Esophagus muscularis mucosa (tissue), 4 donors: ENCODE measurements around the gene CFAP161. TPM values are rescaled to one million over a fixed set of nuclear protein-coding genes. Genes with fewer than 3 reads are reported as not detected.

ENCODE experiments used
- DNase-seq: peaks from one replicate; pipeline ENCODE4 v3.0.0-alpha.2; 2017; ENCODE audit errors: extremely low spot score
- H3K27ac ChIP-seq, 4 donors: fragments of 200-600 bp; sonication (generic); replicated peaks in 1 of 4; 1 replicate in 3 of 4; 2 replicates in 1 of 4; pipeline ENCODE4 v1.5.1; 2016 to 2019; ENCODE audit warnings: mild to moderate bottlenecking in 1 of 4
- H3K27me3 ChIP-seq, 4 donors: fragments of 200-600 bp; sonication (generic); one replicate each; pipeline versions ENCODE4 v1.5.1 to v1.6.0; 2016 to 2019
- H3K36me3 ChIP-seq, 4 donors: fragments of 200-600 bp; sonication (generic); one replicate each; pipeline ENCODE4 v1.5.1; 2016 to 2019
- H3K4me1 ChIP-seq, 4 donors: fragments of 200-600 bp; sonication (generic); one replicate each; pipeline ENCODE4 v1.5.1; 2016 to 2019
- H3K4me3 ChIP-seq, 4 donors: fragments of 200-600 bp; sonication (generic); 1 replicate in 2 of 4; 2 replicates in 2 of 4; pipeline ENCODE4 v1.5.1; 2016 to 2019; ENCODE audit warnings: mild to moderate bottlenecking in 4 of 4, moderate library complexity in 1 of 4
- H3K9me3 ChIP-seq, 4 donors: fragments of 200-600 bp; sonication (generic); 1 replicate in 3 of 4; 2 replicates in 1 of 4; pipeline ENCODE4 v1.5.1; 2016 to 2019
- EP300 ChIP-seq: sonication (generic); formaldehyde crosslinking; IDR thresholded peaks from one replicate; pipeline ENCODE4 v1.6.1; 2017; ENCODE audit warnings: antibody characterized with exemption
- POLR2A ChIP-seq: fragments of 450-650 bp; IDR thresholded peaks from one replicate; pipeline ENCODE4 v1.6.1; 2017; ENCODE audit warnings: antibody characterized with exemption, moderate library complexity, mild to moderate bottlenecking, low read depth
- POLR2AphosphoS5 ChIP-seq, 2 donors: sonication (generic); formaldehyde crosslinking; IDR thresholded peaks; one replicate each; pipeline ENCODE4 v1.6.1; 2017; ENCODE audit warnings: antibody characterized with exemption in 2 of 2
- WGBS: methylation state at CpG from one replicate; pipeline ENCODE4 v1.1.5; 2018; 5-methylcytosine and 5-hydroxymethylcytosine counted together
- intact Hi-C: fragments of 100-400 bp; cut with DNase I; formaldehyde crosslinking; loops from one replicate; pipeline ENCODE4 v1.15.1; 2023
- total RNA-seq, 4 donors: library from RNA; depleted of rRNA; stranded (reverse); fragments of >200 nt; gene quantifications; one replicate each; pipeline versions ENCODE4 v1.1.0 to v1.2.1, GENCODE V29; 2016
- TF ChIP-seq, protein P1 (sequence below), 3 experiments: fragments of 200-600 bp in 2 of 3; fragments of 450-650 bp in 1 of 3; sonication (generic) in 2 of 3; IDR thresholded peaks; one replicate each; pipeline ENCODE4 v1.5.1; 2017 to 2019; ENCODE audit warnings: antibody characterized with exemption in 3 of 3, mild to moderate bottlenecking in 2 of 3, moderate library complexity in 1 of 3

Gene CFAP161
- total RNA-seq, 4 donors from 2014 or later, result 0.66 to 0.71 TPM; not detected in 2

DNA sequence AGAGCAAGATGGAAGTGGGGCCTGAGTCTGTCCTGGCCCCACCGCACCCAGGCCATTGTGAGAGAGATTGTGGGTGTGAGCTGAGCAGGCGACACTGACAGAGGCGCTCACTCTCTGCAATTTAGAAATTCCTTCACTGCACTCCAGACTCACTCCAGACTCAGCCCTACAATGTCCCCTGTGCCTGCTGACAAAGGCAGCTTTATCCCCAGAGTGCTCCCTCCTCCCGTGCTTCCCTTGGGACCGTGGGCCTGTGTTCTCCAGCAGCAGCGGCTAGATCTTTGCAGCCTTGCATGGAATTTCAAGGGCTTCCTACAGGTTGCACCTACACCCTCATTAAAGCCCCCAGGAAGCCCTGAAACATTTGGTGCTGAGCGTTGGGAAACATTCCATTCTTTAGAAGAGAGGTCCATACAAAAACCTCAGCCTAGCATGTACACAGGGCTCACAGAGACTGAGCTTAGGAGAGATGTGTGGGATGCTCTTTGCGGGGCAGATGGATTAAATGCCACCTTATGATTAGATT lies 61.3 kb downstream of the CFAP161 start:
- H3K4me1 ChIP-seq, result peaks cover 0 to 19% (median 6%) of the 10 kb centered on the region in 4 donors
- intact Hi-C loops, result no loop called here
- no peaks in the 10 kb centered on the region for H3K27me3 ChIP-seq
- no peak for DNase-seq
- peak overlapping the region in 3 of 4 donors; percentile 12 to 35 (median 14) for H3K27ac ChIP-seq
- no peaks in the 10 kb centered on the region for H3K36me3 ChIP-seq
- no peak overlapping the region for H3K4me3 ChIP-seq
- TF ChIP-seq, protein P1, sequence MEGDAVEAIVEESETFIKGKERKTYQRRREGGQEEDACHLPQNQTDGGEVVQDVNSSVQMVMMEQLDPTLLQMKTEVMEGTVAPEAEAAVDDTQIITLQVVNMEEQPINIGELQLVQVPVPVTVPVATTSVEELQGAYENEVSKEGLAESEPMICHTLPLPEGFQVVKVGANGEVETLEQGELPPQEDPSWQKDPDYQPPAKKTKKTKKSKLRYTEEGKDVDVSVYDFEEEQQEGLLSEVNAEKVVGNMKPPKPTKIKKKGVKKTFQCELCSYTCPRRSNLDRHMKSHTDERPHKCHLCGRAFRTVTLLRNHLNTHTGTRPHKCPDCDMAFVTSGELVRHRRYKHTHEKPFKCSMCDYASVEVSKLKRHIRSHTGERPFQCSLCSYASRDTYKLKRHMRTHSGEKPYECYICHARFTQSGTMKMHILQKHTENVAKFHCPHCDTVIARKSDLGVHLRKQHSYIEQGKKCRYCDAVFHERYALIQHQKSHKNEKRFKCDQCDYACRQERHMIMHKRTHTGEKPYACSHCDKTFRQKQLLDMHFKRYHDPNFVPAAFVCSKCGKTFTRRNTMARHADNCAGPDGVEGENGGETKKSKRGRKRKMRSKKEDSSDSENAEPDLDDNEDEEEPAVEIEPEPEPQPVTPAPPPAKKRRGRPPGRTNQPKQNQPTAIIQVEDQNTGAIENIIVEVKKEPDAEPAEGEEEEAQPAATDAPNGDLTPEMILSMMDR (IDR thresholded peaks at IDR 0.05), result no peak
- no peak for TF ChIP-seq POLR2A
- TF ChIP-seq POLR2AphosphoS5 (IDR thresholded peaks at IDR 0.05), result no peak
- no peaks in the 10 kb centered on the region for H3K9me3 ChIP-seq
- WGBS, result 78% methylated on average over 7 of the region's 8 CpGs

DNA sequence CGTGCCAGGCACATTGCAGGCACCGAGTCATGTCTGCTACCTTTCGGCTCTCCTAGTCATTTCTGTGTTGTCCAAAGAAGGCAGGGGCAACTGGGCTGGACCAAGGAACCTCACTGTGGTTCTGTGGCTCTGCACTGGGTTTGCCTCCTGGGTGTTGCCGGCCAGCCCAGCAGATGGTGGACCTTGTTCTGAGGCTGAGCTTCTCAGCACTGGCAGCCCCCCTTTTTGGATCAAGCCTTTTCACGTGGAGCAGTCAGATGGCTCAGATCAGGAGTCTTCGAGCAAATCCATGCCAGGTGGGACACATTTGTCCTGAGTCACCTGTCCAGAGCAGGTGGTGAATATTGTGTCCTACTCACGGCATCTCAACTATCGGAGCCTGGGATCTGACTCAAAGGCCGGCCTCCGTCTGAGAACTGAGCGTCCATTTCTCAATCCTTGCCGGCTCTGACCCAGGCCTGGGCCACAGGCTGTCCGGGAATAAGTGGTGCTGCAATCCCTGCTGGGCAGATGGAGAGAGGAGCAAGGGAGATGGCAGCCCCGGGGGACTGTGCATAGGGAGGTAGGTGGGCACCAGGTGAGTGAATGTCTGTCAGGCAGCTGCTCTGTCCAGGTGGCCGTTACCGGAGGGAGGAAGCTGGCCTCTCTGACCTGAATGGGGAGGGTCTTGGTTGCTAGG lies 62.6 kb downstream of the CFAP161 start, which contains the start of gene IL16:
IL16 (plus strand) TSS at position 304 of the 679 bp plus-strand sequence. CDS start 28,521 bp downstream, outside the sequence.
- Histone ChIP-seq H3K36me3 (no peaks in the 10 kb centered on the region), H3K4me1 (peaks cover 0 to 19% (median 4%) of the 10 kb centered on the region in 4 donors), H3K27me3 (no peaks in the 10 kb centered on the region), H3K9me3 (no peaks in the 10 kb centered on the region), H3K4me3 (no peak within 1 kb of the TSS), H3K27ac (peak within 1 kb of the TSS in 2 of 4 donors; percentile 4 to 40)
- 93% methylated on average over 11 of the region's 16 CpGs for WGBS
- TF ChIP-seq EP300 (no peak), POLR2A (no peak), POLR2AphosphoS5 (IDR thresholded peaks at IDR 0.05) (no peak)
- TF ChIP-seq, protein P1 (IDR thresholded peaks at IDR 0.05), result no peak
- intact Hi-C loops, result no loop called here
- DNase-seq, result peak; percentile 91

DNA sequence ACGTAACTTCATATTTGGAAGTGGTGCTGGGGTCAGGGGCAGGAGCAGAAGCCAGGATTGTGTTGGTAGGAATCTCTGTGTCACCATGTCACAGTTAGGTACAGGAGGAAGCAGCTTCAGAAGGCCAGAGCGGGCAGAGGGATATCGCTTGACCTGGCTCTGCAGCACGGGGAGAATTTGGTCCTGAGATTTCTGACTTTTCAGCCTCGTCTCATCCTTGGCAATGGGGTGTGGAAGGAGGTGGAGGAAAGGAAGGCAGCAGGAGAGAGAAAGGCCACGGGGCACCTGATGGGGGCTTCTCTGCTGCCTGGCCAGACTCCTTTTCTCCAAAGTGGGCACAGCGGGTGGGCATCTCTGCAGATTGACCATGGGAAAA lies 63.2 kb downstream of the CFAP161 start:
- TF ChIP-seq POLR2AphosphoS5 (IDR thresholded peaks at IDR 0.05) (no peak), EP300 (no peak), POLR2A (no peak)
- TF ChIP-seq, protein P1 (IDR thresholded peaks at IDR 0.05), result no peak
- WGBS, result 86% methylated on average over 7 of the region's 7 CpGs
- H3K27ac ChIP-seq, result peak overlapping the region in 1 of 4 donors; percentile 40
- H3K36me3 ChIP-seq, result peaks cover 0 to 3% (median 0%) of the 10 kb centered on the region in 4 donors
- no peaks in the 10 kb centered on the region for H3K9me3 ChIP-seq
- peak; percentile 77 for DNase-seq
- intact Hi-C loops, result no loop called here
- H3K4me1 ChIP-seq, result peaks cover 0 to 19% (median 3%) of the 10 kb centered on the region in 4 donors
- no peaks in the 10 kb centered on the region for H3K27me3 ChIP-seq
- no peak overlapping the region for H3K4me3 ChIP-seq

DNA sequence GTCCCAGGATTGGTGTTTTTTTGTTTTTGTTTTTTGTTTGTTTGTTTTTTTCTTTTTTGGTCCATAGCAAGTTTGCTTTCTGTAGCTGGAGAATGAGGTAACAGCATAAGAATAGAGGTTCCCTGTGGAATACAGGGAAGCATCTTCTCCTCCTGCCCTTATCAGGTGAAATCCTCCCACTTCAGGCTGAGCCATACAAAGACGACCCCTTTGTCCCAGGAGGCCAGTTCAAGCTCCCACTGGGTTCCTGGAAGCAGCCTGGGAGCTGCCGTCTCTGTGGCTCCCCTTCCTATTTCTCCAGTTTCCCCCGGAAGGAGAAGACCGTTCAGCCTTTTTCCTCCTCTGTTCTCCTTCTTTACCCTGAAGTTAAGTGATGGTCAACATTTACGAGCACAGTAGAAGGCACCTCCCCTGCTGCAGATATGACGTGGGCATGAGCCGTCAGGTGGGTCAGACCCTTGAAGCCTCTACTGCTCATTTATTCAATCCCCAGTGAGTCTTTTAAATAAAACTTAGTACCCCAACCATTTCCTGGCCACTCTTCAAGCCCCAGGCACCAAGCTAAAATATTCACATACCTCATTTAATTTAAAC lies 63.7 kb downstream of the CFAP161 start:
- no peak overlapping the region for H3K27ac ChIP-seq
- intact Hi-C loops, result no loop called here

More for the DNA sequence above, 63.7 kb downstream of the CFAP161 start:
- TF ChIP-seq POLR2AphosphoS5 (IDR thresholded peaks at IDR 0.05) (no peak), EP300 (no peak), POLR2A (no peak)
- TF ChIP-seq, protein P1 (IDR thresholded peaks at IDR 0.05), result no peak
- Histone ChIP-seq H3K36me3 (peaks cover 0 to 3% (median 0%) of the 10 kb centered on the region in 4 donors), H3K4me1 (peaks cover 0 to 19% (median 3%) of the 10 kb centered on the region in 4 donors), H3K9me3 (no peaks in the 10 kb centered on the region), H3K4me3 (no peak overlapping the region), H3K27me3 (no peaks in the 10 kb centered on the region)
- peak; percentile 39 for DNase-seq
- 89% methylated on average over 7 of the region's 7 CpGs for WGBS

Other genes with a start within 250 kb of the CFAP161 start
- 10 to 100 TPM; 14.1 to 17.4 (median 14.5) TPM for gene MESD, start 144.5 kb upstream of the CFAP161 start, total RNA-seq
- gene TLNRD1, start 133.3 kb upstream of the CFAP161 start, total RNA-seq, result 10 to 100 TPM; 15.8 to 45.7 (median 33.1) TPM
- 10 to 100 TPM; 13.5 to 34.9 (median 19.8) TPM for gene IL16, start 62.6 kb downstream of the CFAP161 start, total RNA-seq
- gene STARD5, start 189.9 kb downstream of the CFAP161 start, total RNA-seq, result 1 to 10 TPM; 2.7 to 3.7 (median 3.0) TPM
- under 1 TPM; 0.17 to 0.99 (median 0.47) TPM for gene TMC3, start 239.9 kb downstream of the CFAP161 start, total RNA-seq